Chondrocyte (in vitro differentiated cells): Measurements from ENCODE around the gene CCR9. TPM values are rescaled to one million over a fixed set of nuclear protein-coding genes. Genes with fewer than 3 reads are reported as not detected.
A peak's percentile ranks its signal among the peaks of the same experiment; 100 is the strongest.

Experiments
- DNase-seq: peaks from one replicate; pipeline ENCODE4 v3.0.0; 2021; ENCODE audit warnings: mixed read lengths, low spot score
- H3K27ac Mint-ChIP-seq: one replicate; pipeline ENCODE4 v1.8.0; 2021; ENCODE audit warnings: mild to moderate bottlenecking, moderate library complexity, mixed read lengths; ENCODE audit not compliant: unreplicated experiment
- H3K27me3 Mint-ChIP-seq: 2 replicates; pipeline ENCODE4 v1.8.0; 2021; ENCODE audit warnings: low read depth, mixed read lengths
- H3K36me3 Mint-ChIP-seq: 2 replicates; pipeline ENCODE4 v1.8.0; 2021; ENCODE audit warnings: low read depth, mixed read lengths
- H3K4me1 Mint-ChIP-seq: 2 replicates; pipeline ENCODE4 v1.8.0; 2021; ENCODE audit warnings: low read depth, mild to moderate bottlenecking, mixed read lengths
- H3K4me3 Mint-ChIP-seq: one replicate; pipeline ENCODE4 v1.8.0; 2021; ENCODE audit warnings: mild to moderate bottlenecking, moderate library complexity, mixed read lengths; ENCODE audit not compliant: unreplicated experiment
- H3K9me3 Mint-ChIP-seq: 2 replicates; pipeline ENCODE4 v1.8.0; 2021; ENCODE audit warnings: low read depth, mixed read lengths
- total RNA-seq: library from RNA; stranded (reverse); gene quantifications from 3 replicates; pipeline ENCODE4 v1.2.1, GENCODE V29; 2021
- TF ChIP-seq, protein P1 (sequence below): fragments of 200-600 bp; sonication (generic); IDR thresholded peaks from 2 replicates; pipeline ENCODE4 v1.5.0; 2021; ENCODE audit warnings: antibody characterized with exemption, mild to moderate bottlenecking, moderate library complexity

The CCR9 gene
- total RNA-seq, 1 donor from 2014 or later, result not detected

DNA sequence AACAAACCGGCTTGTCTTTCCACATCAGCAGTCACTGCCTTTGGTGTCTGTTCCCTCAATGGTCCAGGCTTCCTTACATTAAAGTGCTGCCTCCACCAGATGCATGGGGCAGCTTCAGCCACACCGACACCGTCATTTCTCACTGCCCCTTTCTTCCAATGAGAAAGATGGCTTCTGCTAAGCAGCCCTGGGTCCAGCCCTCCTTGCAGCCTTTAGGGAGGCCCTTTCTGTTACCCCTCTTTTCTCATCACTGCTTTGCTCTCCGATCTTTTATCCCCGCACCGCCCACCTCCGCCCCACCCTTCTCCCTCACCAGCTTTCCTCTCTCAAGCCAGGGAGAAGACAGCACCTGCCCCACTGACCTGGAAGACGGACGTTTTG lies 28.7 kb downstream of the CCR9 start:
- Mint-ChIP-seq H3K27ac (no peak overlapping the region), H3K36me3 (peaks cover 5% of the 10 kb centered on the region), H3K9me3 (no peaks in the 10 kb centered on the region), H3K27me3 (no peaks in the 10 kb centered on the region), H3K4me3 (no peak overlapping the region), H3K4me1 (peaks cover 24% of the 10 kb centered on the region)
- TF ChIP-seq, protein P1, sequence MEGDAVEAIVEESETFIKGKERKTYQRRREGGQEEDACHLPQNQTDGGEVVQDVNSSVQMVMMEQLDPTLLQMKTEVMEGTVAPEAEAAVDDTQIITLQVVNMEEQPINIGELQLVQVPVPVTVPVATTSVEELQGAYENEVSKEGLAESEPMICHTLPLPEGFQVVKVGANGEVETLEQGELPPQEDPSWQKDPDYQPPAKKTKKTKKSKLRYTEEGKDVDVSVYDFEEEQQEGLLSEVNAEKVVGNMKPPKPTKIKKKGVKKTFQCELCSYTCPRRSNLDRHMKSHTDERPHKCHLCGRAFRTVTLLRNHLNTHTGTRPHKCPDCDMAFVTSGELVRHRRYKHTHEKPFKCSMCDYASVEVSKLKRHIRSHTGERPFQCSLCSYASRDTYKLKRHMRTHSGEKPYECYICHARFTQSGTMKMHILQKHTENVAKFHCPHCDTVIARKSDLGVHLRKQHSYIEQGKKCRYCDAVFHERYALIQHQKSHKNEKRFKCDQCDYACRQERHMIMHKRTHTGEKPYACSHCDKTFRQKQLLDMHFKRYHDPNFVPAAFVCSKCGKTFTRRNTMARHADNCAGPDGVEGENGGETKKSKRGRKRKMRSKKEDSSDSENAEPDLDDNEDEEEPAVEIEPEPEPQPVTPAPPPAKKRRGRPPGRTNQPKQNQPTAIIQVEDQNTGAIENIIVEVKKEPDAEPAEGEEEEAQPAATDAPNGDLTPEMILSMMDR, result no peak
- no peak for DNase-seq

DNA sequence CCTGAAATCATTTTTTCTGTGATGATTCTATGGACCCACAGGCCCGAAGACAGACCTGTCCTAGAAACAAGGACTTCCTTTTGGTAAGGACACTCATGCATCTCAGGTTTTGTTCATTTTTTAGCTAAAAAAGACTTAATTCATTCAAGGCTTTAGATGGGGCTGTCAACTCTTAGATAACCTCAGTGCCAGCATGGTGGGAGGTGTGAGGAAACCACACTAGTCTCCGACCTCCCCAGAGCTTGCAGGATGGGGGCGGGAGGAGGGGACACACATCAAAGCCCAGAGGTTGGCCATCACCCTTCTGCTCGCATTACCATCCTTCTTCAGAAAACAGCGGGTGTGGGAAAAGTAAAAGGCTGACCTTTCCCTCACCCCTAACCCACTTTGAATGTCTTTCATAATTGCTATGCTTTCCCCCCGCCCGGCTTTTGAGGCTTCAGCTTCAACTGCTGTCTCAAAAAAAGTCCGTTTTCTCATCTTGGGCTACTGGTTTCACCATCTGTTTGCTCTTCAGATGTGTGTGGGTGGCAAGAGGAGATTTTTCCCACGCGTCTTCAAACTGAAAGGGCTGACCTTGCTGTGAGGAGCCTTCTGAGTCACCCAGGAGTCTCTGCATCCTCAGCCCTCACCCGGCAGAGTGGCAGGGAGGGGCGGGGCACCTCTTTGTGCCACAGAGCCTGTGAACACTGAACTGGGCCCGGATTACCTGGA lies 29.3 kb downstream of the CCR9 start:
- peak overlapping the region; percentile 79 for H3K27ac Mint-ChIP-seq
- no peak overlapping the region for H3K4me3 Mint-ChIP-seq
- peaks cover 5% of the 10 kb centered on the region for H3K36me3 Mint-ChIP-seq
- no peaks in the 10 kb centered on the region for H3K27me3 Mint-ChIP-seq
- no peaks in the 10 kb centered on the region for H3K9me3 Mint-ChIP-seq
- TF ChIP-seq, protein P1, result no peak
- DNase-seq, result no peak
- peaks cover 24% of the 10 kb centered on the region for H3K4me1 Mint-ChIP-seq

DNA sequence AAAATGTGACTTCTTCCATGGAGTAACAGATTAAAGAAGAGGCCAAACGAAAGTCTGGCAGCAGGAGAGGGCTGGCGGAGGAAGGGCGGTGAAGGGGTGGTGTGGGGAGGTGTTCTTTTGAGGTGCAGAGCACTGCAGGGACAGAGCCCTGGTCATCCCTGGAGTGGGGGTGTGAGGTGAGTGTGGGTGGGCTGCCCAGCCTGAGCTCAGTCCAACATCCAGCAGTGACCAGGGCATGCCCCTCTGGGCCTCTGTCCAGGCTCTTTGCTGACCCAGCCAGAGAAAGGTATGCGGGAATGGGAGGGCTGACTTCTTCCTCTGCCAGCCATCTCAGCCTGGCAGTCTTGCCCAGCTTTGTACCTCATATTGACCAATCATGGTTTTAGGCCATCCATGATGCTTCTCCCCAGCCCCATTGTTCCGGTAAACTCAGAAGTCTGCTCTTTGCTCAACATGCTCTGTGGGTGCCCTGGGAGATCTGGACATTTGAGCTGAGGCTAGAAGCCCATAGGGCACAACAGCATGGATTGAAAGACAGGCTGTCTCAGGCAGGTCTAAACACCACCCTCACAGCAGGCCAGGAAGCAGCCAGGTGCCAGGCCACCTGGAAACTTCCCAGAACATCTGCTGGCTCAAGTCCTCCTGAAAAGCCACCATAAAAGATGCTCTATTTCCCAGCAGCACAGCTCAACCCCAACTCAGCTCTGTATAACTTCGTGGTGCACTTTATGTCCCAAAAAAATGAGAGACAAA lies 31.0 kb downstream of the CCR9 start:
- no peaks in the 10 kb centered on the region for H3K27me3 Mint-ChIP-seq
- TF ChIP-seq, protein P1, result no peak
- peaks cover 13% of the 10 kb centered on the region for H3K36me3 Mint-ChIP-seq
- peaks cover 24% of the 10 kb centered on the region for H3K4me1 Mint-ChIP-seq
- H3K4me3 Mint-ChIP-seq, result no peak overlapping the region
- H3K27ac Mint-ChIP-seq, result no peak overlapping the region
- DNase-seq, result no peak
- no peaks in the 10 kb centered on the region for H3K9me3 Mint-ChIP-seq

DNA sequence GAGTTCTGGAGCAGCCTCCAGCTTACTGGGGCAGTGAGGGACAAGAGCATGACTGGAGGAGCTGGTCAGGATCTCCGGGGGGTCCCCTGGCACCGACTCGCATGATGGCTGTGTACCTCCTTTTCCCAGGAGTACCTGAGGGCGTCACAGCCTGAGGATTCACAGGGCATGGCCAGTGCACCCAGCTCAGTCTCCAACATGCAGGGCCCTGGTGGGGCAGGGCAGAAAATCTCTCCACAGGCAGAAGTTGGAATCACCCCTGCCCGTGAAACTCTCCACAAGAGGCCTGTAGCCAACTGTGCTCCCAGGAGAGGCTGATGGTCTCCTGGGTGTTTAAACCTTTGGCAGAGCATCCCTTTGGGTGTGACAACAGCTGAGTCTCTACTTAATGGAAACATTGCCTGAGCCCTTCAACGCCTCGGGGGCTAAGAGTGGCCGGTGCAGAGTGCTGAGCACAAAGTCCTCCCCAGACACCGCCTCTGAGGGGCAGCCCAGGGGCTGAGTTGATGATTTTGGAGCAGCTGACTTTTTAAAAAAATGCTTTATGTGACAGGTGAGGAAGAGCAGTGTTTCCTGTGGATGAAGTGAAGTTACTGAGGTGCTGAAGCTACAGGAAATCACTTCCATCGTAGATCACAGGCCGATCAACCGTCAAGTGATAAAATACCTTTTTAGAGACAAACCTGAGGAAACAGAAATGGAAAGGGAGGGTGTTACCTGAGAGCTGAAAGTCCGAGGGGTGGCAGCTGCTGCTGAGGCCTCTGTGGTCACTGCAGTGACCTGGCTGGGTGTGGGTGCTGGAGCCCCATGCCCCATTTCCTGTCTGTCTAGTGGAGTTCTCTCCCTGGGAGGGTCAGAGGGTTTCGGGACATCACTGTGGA lies 35.1 kb downstream of the CCR9 start:
- Mint-ChIP-seq H3K9me3 (no peaks in the 10 kb centered on the region), H3K27ac (no peak overlapping the region), H3K4me1 (peaks cover 9% of the 10 kb centered on the region)

DNA sequence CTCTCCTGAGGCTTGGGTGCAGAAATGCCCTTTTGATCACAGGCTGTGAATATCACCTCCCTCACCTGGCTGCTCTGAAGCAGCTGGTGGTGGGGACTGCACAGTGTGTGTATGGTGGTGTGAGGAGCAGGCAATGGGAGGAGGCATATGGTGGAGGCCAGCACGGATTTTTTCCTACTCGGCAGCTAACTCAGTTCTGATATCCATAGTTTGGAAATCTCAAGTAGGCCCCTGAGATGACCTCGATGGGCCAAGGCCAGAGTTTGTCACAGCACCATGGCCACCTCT lies 35.6 kb downstream of the CCR9 start:
- H3K4me1 Mint-ChIP-seq, result peaks cover 6% of the 10 kb centered on the region
- TF ChIP-seq, protein P1, result no peak
- peaks cover 27% of the 10 kb centered on the region for H3K36me3 Mint-ChIP-seq
- H3K27ac Mint-ChIP-seq, result no peak overlapping the region
- no peaks in the 10 kb centered on the region for H3K9me3 Mint-ChIP-seq
- no peaks in the 10 kb centered on the region for H3K27me3 Mint-ChIP-seq
- H3K4me3 Mint-ChIP-seq, result no peak overlapping the region
- no peak for DNase-seq

More for the DNA sequence above, 35.1 kb downstream of the CCR9 start:
- DNase-seq, result no peak
- Mint-ChIP-seq H3K4me3 (no peak overlapping the region), H3K36me3 (peaks cover 26% of the 10 kb centered on the region), H3K27me3 (no peaks in the 10 kb centered on the region)
- TF ChIP-seq, protein P1, result no peak
